ENCODE measurements around the gene TMED8.

GRCh38 chr14:77337880-77338279 is 39.0 kb downstream of the TMED8 start:
- TF ChIP-seq CTCF (conservative IDR thresholded peaks at IDR 0.05) = no peak
- TF ChIP-seq ZFX (IDR thresholded peaks at IDR 0.05) = no peak
